Measurements from ENCODE around the gene GRIK3. TPM values are rescaled to one million over a fixed set of nuclear protein-coding genes. Genes with fewer than 3 reads are reported as not detected.
A peak's percentile ranks its signal among the peaks of the same experiment; 100 is the strongest.

The GRIK3 gene
- total RNA-seq, 1 experiment from 2014 or later = 5.5 TPM

- ATAC-seq (peak; percentile 74), DNase-seq (ENCODE audit: low spot score) (peak; percentile 42)
- Mint-ChIP-seq H3K9me3 (peaks cover 32% of the 10 kb centered on the region), H3K36me3 (peaks cover 25% of the 10 kb centered on the region), H3K27me3 (ENCODE audit: low read depth) (peaks cover 6% of the 10 kb centered on the region), H3K4me1 (peaks cover 16% of the 10 kb centered on the region), H3K27ac (no peak overlapping the region), H3K4me3 (no peak overlapping the region)
- TF ChIP-seq ZSCAN18 (CRISPR knock-in tag; IDR thresholded peaks at IDR 0.05) = no peak
- no peak for TF ChIP-seq PRDM15 (CRISPR knock-in tag; IDR thresholded peaks at IDR 0.05)
- no peak for TF ChIP-seq GTF2I (CRISPR knock-in tag; conservative IDR thresholded peaks at IDR 0.05)
- no peak for TF ChIP-seq FOXP4 (CRISPR knock-in tag; IDR thresholded peaks at IDR 0.05)
- TF ChIP-seq FOXJ3 (CRISPR knock-in tag; IDR thresholded peaks at IDR 0.05; ENCODE audit: borderline replicate concordance) = no peak
- TF ChIP-seq OVOL2 (CRISPR knock-in tag; IDR thresholded peaks at IDR 0.05; ENCODE audit: borderline replicate concordance) = no peak
- TF ChIP-seq ZNF138 (CRISPR knock-in tag; conservative IDR thresholded peaks at IDR 0.05) = no peak
- no peak for TF ChIP-seq CDX4 (CRISPR knock-in tag; IDR thresholded peaks at IDR 0.05; ENCODE audit: borderline replicate concordance)
- TF ChIP-seq ATF3 (CRISPR knock-in tag; conservative IDR thresholded peaks at IDR 0.05) = no peak
- TF ChIP-seq USF2 (CRISPR knock-in tag; IDR thresholded peaks at IDR 0.05) = no peak
- TF ChIP-seq HMGA2 (CRISPR knock-in tag; IDR thresholded peaks at IDR 0.05) = no peak
- no peak for TF ChIP-seq ZNF317 (CRISPR knock-in tag; IDR thresholded peaks at IDR 0.05; ENCODE audit: borderline replicate concordance, low read depth)
- no peak for TF ChIP-seq FOXK1 (CRISPR knock-in tag; IDR thresholded peaks at IDR 0.05)
- TF ChIP-seq ZNF121 (CRISPR knock-in tag; IDR thresholded peaks at IDR 0.05) = no peak
- TF ChIP-seq MAX (CRISPR knock-in tag; IDR thresholded peaks at IDR 0.05) = no peak
- no peak for TF ChIP-seq NFE2L1 (CRISPR knock-in tag; IDR thresholded peaks at IDR 0.05)
- no peak for TF ChIP-seq CREB1 (CRISPR knock-in tag; IDR thresholded peaks at IDR 0.05)
- TF ChIP-seq SP1 (CRISPR knock-in tag; conservative IDR thresholded peaks at IDR 0.05) = no peak
- no peak for TF ChIP-seq ZNF671 (CRISPR knock-in tag; IDR thresholded peaks at IDR 0.05)
- no peak for TF ChIP-seq ZMAT4 (CRISPR knock-in tag; IDR thresholded peaks at IDR 0.05)
- POLR2A ChIA-PET = no interaction called here
- CTCF ChIA-PET = interaction anchor here (1.1 to 1.8 kb wide), 3 partner anchors 50 to 337 kb away, joined by 3 to 7 read pairs (median 5); no protein-coding TSS in a partner anchor
Observed at GRCh38 chr1:36913484-36914060, 120.7 kb downstream of the GRIK3 start.

All from WTC11 (cell line).